GM21786 (cell line): ENCODE measurements around the gene VRTN.
"Not testable (repeated sequence)": the region's sequence is repeated elsewhere in the genome, so short reads cannot be mapped to it uniquely, and the experiment has no call there.

Source experiments
- ATAC-seq: cut with Tn5 transposase; IDR thresholded peaks from one replicate; pipeline ENCODE4 v1.9.1; 2021; ENCODE audit not compliant: unreplicated experiment

The VRTN gene, protein sequence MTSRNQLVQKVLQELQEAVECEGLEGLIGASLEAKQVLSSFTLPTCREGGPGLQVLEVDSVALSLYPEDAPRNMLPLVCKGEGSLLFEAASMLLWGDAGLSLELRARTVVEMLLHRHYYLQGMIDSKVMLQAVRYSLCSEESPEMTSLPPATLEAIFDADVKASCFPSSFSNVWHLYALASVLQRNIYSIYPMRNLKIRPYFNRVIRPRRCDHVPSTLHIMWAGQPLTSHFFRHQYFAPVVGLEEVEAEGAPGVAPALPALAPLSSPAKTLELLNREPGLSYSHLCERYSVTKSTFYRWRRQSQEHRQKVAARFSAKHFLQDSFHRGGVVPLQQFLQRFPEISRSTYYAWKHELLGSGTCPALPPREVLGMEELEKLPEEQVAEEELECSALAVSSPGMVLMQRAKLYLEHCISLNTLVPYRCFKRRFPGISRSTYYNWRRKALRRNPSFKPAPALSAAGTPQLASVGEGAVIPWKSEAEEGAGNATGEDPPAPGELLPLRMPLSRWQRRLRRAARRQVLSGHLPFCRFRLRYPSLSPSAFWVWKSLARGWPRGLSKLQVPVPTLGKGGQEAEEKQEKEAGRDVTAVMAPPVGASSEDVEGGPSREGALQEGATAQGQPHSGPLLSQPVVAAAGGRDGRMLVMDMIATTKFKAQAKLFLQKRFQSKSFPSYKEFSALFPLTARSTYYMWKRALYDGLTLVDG

DNA sequence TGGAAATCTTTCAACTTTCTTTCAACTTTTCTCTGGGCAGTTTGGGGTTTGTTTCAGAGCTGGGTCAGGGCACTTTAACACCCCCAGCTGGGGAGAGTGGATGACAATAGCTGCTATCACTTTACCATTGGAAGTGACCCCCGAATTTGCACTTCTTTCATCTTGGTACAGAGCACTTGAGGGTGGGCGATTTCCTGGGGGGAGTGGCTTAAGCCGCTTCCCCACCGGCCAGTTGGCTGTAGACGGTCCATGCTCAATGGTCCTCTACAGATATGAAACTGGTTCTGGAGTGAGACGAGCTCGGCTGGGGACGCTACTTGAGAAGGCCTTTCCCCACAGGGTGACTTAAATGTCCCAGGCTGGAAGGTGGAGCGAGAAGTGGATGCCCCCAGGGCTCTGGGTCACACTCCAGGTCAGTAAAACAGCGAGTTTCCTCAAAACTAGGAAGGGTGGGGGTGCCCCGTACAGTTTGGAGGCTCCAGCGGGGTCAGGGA lies at the start of gene VRTN:
VRTN (plus strand) TSS at position 231 of the 494 bp plus-strand sequence. CDS start 8,313 bp downstream, outside the sequence.
- ATAC-seq = no peak

DNA sequence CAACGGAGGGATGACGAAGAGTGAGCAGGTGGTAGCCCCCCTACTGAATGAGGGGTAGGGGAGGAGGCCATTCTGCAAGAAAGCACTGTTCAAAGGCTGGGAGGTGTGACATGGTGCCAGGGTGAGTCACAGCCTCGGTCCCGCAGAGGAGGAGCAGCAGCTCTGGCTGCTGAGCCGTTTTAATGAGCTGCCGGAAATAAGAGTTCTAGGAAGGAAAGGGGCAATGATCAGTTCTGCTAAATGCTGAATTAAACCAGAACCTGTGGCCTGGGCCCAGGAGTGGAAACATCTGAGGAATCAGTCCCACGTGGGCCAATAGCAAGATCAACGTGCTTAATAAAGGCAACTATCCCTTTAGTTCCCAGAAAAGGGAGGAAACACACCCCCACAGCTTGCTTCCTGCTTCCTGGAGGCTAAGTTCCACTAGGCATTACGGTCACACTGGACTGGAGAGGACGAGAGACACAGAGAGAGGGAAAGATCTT lies 49.2 kb upstream of the VRTN start:
- ATAC-seq = no peak

DNA sequence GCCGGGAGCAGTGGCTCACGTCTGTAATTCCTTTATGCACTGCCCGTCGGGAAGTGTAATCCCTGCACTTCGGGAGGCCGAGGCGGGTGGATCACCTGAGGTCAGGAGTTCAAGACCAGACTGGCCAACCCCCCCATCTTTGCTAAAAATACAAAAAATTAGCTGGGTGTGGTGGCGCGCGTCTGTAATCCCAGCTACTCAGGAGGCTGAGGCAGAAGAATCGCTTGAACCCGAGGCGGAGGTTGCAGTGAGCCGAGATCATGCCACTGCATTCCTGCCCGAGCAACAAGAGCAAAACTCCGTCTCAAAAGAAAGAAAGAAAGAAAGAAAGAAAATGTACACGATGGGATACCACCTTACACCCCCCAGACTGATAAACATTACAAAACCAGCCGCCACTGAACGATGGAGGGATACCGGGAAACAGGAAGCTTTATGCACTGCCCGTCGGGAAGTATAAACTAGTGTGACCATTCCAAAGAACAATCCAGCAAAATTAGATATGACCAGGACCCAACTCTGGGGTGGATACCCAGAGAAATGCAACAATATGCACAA lies 46.6 kb upstream of the VRTN start:
- no peak for ATAC-seq

DNA sequence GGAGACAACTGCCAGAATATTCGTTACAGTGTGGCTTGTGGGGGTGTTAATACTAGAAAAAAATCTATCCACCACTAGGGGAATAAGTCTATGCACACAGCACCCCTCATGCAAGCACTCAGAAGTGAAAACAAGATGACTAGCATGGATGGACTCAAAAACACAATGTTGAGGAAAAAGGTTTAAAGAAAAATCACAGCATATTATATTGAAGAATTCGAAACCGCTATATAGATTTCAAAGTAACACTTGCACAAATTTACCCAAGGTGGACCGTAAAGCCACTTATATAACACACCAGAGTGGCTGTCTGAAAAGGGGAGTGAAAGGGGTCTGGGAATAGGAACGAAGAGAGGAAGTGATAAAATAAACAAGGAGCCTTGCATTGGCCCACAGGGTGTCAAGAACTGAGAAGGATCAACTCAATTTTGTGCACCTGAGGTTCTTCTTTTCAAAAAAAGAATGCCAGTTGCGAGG lies 46.1 kb upstream of the VRTN start:
- ATAC-seq = peak; percentile 15

DNA sequence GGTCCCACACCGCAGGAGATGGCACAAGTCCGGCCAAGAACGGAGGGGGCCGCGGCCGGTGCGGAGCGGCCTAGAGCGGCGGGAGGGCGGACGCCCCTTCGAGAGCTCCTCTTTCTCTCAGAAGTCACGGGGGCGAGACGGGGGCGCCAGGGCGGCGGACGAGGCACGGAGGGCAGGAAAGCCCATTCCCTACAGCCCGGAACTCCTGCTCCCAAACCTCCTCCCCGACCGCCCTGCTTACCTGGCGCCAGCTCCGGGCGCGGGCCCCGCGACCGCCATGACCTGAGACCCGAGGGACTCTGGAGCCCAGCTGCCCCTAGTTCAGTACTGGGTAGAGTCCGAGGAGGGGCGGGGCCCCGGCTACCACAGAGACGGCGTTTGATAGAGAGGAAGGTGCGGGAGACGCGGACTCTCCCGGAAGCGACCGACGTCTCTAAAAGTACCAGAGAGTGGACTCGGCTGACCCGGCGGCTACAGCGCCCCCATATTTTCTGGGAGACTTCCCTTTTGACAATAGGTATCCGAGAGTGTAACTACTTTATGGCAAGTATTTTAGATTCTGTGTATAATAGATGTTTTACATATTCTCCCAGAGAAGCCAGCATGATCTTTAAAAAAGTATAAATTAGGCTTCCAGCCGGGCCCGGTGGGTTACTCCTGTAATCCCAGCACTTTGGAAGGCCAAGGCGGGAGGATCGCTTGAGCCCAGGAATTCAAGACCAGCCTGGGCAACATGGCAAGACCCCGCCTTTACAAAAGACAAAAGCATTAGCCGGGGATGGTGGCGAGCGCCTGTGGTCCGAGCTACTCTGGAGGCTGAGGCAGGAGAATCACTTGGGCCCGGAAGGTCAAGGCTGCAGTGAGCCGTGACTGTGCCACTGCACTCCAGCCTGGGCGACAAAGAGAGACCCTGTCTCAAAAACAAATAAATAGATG lies 45.4 kb upstream of the VRTN start, which contains the start of gene ABCD4:
ABCD4 (minus strand) TSS at position 301 of the 936 bp plus-strand sequence; CDS start at position 279, 22 bp downstream.
- peak; percentile 96 for ATAC-seq

DNA sequence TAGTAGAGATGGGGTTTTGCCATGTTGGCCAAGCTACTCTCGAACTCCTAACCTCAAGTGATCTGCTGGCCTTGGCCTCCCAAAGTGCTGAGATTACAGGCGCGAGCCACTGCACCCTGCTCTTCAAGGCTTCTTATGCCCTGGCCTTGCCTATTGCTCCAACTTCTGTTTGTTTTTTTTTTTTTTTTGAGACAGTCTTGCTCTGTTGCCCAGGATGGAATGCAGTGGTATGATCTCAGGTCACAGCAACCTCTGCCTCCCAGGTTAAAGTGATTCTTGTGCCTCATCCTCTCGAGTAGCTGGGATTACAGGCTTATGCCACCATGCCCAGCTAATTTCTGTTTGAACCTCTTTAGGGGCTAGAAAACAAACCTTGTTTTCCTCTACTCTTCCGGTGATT lies 39.6 kb upstream of the VRTN start:
- ATAC-seq = no peak

DNA sequence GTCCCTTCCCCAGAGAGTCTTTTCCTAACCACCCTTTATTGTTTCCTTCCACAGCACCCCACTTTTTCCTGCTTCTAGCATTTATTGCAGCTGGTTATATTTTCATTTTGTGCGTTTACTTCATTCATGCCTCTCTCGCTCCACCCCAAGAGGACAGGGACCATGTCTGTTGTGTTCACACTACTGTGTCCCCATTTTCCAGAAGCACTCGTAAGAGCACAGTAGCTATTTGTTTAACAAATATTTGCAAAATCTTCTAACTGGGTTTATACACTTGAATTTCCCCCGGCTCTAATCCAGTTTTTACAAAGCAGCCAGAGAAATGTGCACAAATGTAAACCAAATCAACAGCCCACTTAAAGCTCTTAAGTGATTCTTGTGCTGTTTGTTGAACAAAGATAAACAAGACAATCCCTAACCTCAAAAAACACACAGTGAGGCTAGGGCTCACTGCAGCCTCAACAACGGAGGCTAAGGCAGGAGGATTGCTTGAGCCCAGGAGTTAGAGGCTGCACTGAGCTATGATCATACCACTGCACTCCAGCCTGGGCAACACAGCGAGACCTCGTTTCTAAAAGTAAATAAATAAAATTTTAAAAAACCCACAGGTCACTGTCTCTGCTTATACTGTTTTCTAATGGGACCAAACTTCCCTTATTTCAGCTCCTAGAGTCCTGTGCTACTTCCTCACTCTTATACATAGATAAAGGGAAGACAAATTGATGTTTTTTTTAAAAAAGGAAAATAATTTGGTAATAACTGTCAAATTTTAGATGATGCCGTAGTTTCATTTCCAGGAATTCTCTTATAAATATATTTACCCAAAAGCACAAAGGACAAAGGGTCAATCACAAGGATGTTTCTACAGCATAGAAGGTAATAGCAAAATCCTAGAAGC lies 38.9 kb upstream of the VRTN start:
- ATAC-seq = no peak

DNA sequence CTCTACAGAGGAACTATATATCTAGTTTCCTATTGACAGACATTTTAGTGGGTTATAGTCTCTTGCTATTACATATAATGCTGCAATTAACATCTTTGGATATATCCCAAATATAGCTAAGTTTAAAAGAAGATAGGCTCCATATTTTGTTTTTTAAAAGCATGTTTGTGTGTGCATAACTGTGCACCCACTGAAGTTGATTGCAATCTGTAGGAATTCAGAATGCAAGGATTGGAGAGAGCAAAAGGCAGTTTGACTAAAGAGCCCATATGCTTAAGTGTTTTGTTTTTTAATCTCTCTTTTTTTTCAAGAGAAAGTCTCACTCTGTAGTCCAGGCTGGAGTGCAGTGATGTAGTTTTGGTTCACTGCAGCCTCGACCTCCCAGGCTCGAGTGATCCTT lies 36.1 kb upstream of the VRTN start:
- no peak for ATAC-seq

DNA sequence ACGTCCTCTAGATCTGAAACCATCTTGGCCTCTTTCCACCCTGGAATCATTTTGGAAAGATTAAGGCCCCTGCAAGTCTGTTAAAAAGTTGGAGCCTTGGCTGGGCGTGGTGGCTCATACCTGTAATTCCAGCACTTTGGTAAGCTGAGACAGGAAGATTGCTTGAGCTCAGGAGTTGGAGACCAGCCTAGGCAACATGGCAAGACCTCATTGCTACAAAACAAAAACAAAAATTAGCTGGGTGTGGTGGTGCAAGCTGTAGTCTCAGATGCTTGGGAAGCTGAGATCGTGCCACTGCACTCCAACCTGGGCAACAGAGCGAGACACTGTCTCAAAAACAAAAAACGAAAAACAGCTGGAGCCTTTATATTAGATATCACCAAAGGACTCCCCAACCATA lies 34.7 kb upstream of the VRTN start:
- ATAC-seq = no peak

DNA sequence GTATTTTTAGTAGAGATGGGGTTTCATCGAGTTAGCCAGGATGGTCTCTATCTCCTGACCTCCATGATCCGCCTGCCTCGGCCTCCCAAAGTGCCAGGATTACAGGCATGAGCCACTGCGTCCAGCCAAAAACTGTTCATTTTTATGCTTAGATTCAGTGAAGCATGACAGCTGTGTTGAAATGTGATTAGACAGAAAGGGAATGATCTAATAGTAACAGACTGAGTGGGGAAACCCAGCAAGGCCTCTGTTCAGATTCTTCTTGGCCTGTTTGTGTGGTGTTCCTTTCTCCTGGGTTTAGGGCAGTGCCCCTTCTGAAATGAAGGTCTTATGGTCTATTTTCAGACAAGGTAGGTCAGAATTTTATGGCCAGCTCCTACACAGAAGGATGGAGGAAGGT lies 33.7 kb upstream of the VRTN start:
- ATAC-seq = no peak

DNA sequence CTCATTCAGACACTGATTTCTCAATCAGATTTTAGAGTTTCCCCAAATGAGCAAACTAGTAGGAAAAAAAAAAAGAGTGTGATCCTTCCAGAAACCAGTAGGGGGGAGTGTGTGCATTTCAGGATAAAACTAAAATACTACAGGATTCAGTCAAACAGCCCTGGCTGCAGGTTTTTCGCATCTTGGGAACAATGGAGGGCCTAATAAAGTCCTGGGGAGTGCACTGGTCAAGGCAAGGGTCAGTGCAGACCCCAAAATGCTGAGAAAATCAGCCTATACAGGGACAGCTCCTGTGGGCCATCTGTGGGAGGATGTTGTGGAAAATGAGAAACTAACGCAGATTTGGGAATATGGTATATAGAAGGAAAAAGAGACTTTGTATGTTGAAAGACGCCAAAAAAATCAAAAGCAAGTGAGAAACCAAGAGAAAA lies 23.3 kb upstream of the VRTN start:
- no peak for ATAC-seq

DNA sequence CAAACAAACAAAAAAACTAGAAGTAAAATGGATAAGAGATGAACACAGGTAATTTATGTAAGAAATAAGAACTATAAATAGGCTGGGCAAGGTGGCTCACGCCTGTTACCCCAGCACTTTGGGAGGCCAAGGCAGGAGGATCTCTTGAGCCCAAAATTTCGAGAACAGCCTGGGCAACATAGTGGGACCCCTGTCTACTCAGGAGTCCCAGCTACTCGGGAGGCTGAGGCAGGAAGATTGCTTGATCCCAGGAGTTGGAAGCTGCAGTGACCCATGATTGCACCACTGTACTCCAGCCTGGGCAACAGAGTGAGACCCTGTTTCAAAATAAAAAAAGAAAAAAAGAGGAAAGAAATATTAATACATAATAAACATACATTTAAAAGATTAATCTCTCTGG lies 22.8 kb upstream of the VRTN start:
- no peak for ATAC-seq

DNA sequence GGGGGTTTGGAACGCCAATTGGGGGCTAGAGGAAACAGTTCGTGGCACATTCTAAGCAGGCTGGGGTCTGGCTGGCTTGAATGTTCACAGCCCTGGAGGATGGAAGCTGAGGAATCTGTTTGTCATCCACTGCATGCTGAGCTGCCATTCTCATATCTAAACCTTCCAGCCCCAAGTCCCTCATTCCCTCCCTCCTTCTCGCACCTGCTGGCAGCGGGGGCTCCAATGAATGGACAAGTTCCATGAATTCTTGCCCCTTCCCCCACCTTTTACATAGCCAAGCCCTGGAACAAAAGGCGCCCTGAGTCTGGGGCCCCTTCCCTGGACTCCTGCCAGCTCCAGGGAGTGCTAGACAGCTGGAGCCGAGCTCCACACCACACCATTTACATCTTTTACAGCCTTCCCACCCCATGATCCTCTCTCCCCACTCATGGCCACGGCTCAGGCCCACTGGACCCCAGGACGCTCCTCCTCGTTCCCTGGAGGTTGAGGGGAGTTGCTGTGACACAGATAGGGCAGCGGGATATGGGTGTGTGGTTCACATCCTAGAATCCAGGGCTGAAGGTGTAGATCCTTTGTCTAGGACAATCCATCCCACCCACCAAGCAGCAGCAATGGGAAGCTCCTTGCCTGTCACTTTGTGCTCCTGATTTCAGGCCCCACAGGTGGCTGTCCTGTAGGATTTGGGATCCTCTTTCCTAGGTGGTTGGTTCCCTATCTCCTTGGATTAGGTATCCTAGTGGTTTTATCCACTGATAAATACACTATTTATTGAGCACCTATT lies 21.7 kb upstream of the VRTN start:
- no peak for ATAC-seq

DNA sequence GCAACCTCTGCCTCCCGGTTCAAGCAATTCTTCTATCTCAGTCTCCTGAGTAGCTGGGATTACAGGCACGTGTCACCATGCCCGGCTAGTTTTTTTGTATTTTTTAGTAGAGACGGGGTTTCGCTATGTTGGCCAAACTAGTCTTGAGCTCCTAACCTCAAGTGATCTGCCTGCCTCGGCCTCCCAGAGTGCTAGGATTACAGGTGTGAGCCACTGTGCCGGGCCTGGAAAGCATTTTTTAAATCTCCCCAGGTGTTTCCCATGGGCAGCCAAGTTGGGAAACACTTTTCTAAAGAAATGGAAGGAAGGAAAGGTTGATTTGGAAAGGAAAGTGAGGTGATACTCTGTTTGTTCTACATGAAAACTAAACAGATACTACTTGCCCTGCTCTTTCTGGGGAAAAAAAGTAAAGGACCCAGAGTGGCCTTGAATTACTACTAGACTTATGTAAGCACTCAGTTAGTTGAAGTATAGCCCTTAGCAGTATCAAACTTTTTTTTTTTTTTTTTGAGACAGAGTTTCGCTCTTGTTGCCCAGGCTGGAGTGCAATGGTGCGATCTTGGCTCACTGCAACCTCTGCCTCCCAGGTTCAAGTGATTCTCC lies 18.2 kb upstream of the VRTN start:
- ATAC-seq = not testable (repeated sequence)

DNA sequence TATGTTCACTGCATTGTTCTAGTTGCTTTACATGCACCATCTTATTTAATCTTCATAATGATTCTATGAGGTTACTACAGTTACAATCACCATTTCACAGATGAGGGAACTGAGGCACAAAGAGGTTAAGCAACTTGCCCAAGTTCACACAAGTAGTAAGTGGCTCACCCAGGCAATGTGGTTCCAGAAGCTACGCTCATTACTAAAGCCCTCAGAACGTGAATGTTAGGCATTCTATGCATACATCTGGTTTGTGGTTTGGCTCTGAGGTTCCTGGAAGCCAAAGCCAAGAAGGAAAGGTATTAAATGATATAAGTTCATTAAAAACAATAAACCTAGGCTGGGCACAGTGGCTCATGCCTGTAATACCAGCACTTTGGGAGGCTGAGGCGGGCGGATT lies 14.4 kb upstream of the VRTN start:
- ATAC-seq = no peak

DNA sequence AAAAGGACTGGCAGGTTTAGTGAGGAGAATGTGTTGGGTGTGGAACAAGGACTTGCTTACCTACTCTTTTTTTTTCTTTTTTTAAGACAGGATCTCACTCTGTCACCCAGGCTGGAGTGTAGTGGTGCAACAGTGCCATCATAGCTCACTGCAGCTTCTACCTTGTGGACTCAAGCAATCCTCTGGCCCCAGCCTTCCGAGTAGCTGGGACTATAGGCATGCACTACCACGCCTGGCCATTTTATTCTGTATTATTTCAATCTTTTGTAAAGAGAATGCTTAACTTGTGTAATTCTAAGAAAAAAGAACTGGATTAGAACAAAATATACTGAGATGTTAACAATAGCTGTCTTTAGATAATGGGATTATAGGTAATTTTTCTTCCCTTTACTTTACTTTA lies 1.9 kb upstream of the VRTN start:
- no peak for ATAC-seq

DNA sequence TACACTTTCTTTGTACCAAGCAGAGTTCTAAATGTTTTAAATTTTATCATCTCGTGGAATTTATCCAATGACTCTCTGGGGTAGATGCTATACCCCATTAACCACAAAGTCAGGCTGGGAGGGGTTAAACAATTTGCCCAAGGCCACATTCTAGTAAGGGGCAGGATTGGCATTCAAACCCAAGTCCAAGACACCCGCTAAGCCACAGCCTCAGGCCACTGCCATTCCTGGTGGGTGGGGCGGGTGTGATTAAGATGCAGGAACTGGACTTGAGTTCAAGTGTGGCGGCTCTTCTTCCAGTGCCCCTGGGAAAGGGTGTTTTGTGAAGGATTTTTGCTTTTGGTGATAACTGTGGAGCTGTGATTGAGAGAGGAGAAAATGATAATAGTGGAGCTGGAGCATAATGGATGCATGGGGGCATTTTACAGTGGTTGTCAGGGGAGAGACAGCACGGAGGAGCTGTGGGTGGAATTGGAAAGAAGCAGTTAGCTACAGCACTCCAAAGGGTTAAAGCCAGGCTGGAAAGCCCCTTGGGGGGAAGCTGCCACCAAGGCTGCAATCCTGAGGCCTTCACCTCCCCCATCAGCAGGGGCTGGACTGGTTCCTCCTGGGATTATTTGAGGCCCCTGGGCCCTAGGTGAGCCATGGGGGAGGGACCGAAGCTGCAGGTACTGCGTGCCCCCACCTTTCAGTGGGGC lies 1.0 kb upstream of the VRTN start:
- no peak for ATAC-seq

DNA sequence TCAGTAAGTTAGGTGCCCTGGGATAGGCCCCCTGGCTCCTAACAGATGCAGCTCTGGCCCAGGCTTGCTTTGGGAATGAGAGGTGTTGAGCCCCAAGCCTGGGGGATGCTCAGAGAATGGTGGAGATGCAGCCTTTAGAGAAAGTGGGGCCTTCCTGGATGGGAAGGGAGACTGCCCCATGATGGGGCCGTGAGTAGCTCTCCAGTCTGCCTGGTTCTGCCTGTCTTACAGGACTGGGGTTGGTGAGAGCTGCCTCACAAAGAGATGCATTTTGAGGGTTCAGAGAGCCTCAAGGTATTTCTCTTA lies 523 bp upstream of the VRTN start:
- no peak for ATAC-seq
